Measurements from ENCODE around the gene COPS3.

Gene COPS3

GRCh38 chr17:17198281-17198680, 82.8 kb downstream of the COPS3 start:
- in situ Hi-C loops (cut with MboI; ENCODE audit: low sequenced_read_pairs): no loop called here

- in situ Hi-C loops (cut with MboI; ENCODE audit: low sequenced_read_pairs): no loop called here
Observed at GRCh38 chr17:17196776-17197175, 84.3 kb downstream of the COPS3 start.
